D341Med (cell line): ENCODE measurements around the gene DDX60.

Experiments used
- DNase-seq: peaks from one replicate; pipeline ENCODE4 v3.0.0; 2012; ENCODE audit warnings: low spot score

DDX60 gene

DNA sequence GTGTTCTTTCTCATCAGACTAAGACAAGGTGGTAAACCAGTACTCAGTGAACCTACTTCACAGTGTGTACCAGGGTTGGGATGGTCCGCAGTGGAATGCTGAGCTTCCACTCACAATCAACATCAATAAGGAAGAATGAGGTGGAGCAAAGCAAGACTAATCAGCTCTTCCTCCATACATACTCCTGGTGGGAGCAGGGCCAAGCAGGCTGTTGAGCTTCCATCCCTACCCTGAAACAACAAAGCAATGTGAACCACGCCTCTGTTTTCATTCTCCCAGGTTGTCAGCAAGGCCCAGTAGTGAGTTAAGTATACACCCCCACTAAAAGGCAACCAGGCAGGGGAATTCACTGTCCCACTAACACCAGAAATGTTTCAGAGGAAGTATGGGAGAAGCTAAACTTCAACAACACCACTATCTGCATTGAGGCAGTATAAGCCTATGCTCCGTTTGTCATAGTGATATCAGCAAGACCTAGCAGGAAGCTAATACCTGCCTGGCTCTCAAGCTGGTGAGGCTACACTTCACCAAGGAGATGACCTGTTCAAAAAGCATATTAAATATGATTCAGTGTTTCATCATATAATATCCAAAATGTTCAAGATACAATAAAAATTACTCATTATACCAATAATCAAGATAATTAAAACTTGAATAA is 109.5 kb downstream of the DDX60 start:
- DNase-seq: no peak

DNA sequence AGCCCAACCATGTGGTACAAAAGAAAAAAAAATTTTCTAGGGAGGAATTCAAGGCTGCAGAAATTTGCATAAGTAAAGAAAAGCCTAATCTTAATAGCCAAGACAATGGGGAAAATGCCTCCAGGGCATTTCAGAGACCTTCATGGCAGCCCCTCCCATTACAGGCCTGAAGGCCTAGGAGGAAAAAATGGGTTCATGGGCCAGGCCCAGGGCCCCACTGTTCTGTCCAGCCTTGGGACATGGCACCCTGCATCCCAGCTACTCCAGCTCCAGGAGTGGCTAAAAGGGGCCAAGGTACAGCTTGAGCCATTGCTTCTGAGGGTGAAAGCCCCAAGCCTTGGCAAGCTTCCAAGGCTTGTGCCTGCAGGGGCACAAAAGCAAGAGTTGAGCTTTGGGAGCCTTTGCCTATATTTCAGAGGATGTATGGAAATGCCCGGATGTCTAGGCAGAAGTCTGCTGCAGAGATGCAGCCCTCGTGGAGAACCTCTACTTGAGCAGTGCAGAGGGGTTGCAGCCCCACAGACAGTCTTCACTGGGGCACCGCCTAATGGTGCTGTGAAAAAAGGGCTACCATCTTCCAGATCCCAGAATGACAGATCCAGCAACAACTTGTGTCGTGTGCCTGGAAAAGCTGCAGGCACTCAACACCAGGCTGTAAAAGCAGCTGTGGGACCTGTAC is 115.2 kb downstream of the DDX60 start:
- DNase-seq: no peak

DNA sequence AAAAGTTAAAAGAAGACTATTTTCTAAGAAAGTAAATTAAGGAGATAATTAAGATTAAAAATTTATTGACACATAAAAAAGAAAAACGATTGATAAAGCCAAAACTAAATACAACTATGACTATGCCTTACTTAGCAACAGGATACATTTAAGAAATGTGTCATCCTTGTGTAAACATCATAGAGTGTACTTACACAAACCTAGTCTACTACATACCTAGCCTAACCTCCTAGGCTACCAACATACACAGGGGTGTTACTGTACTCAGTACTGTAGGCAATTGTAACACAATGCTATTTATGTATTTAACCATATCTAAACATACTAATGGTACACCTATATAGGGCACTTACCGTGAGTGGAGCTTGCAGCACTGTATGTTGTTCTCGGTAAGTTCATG is 117.9 kb downstream of the DDX60 start:
- no peak for DNase-seq

DNA sequence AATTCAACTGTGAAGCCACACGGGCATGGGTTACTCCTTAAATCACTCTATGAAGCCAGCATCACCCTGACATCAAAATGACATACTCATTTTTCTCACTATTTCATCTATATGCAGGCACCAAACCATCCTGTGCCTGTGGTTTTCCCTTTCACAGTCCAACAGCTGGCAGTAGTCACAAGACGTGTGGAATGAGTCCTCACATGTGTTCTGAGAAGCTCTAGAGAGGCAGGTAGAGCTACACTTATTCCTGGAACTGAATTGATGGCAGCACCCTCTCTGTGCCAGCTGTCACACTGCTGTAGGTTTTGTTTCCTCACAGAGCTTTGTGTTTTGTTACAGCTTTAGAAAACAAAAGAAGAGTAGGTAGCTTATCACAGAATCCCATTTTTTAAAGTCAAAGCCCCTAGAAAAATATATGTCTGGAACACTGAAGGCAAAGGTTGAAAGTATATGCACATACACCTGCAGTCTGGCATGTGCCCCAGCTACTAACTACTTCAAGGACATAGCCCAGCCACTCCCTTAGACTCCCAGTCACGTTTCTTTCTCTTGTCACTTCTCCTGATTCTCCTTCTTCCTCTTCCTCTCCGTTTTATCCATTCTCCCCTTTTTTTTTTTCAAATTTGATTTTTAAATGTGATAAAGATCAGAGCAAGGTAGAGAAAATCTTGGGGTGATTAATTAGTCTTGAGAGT is 119.1 kb downstream of the DDX60 start:
- DNase-seq: no peak

DNA sequence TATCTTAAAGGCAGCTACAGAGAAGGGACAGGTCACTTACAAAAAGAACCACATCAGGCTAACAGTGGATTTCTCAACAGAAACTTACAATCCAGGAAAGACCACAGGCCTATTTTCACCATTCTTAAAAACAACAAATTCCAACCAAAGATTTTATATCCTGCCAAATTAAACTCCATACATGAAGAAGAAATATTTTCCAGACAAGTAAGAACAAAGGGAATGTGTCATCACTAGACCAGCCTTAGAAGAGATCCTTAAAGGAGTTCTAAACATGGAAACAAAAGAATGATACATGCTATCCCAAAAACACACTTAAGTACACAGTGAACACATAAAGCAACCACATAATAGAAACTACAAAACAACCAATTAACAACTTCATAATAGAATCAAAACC is 120.6 kb downstream of the DDX60 start:
- no peak for DNase-seq

DNA sequence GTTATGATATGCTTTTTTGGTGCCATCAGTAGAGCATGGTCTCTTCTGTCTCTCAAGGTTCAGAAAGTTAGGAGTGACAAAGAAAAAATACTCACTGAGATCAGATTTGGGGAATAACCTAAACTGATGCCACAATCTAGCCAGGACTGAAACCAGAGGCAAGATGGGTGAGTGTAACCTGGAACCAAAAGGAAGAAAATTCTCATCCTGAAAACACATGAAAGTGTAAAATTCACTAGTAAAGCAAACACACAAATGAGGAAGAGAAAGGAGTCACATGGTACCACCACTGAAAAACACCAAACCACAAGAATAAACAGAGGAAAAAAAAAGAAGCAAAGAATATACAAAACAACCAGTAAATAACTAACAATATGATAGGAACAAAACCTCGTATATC is 129.8 kb downstream of the DDX60 start:
- DNase-seq: no peak

DNA sequence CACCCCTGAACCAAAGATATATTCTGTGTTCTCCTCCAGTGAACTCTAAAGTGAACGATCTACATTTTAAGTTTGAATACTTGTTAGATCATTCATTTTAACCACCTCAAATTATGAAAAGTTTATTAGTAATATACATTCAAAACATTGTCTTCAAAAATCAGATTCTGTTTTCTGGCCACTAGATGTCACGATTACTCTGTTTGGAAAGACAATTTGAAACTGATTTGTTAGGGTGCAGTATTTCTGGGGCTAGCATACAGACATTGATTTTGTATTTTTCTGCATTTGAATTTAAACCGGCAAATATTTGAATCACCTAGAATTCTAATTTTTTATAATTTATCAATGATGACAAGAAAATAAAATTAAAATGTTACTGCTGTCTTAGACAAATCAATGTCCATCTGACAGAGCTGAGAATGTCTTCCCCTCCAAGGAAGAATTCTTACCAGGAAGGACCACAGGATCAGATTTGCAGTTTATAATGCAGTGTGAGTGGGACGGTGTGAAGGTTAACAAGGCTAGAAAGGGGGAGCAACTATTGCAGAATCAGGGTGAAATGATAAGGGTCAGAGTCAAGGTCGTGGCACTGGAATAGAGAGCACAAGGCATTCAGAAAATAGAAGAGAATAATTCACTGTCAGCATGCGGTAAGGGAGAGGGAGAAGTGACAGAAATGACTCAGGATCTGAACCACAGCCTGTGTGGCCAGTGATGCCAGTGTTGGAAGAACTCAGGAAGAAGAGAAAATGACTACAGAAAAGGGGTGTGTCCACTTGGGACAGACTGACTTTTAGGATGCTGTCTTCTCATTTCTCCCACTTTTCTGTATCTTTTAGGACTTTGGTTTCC is 134.6 kb downstream of the DDX60 start:
- DNase-seq: no peak

DNA sequence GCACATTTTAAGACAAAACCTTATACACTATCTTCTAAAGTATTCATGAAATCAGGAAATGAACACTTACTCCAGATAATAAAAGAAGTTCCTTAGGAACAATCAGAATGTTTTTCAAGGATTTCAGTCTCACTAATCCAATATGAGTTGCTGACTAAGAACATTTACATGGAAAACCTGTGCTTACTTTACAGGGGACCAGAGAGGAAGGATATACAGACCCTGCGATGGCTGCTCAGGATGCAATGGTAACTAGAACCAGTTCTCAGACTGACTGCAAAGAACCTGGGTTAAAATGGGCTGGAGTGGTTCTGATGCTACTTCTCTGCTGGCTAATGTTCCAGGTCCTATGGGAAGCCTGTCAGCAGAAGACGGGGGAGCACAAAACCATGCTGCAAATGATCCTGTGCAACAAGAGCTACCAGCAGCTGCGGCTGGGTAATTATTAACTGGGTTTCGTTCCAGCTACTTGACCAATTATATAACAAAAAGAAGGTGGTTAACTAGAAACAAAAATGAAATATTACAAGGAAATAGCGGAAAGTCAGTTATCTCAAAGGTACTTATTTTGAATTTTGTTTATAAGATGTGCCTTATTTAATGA is 140.9 kb downstream of the DDX60 start:
- DNase-seq: no peak

DNA sequence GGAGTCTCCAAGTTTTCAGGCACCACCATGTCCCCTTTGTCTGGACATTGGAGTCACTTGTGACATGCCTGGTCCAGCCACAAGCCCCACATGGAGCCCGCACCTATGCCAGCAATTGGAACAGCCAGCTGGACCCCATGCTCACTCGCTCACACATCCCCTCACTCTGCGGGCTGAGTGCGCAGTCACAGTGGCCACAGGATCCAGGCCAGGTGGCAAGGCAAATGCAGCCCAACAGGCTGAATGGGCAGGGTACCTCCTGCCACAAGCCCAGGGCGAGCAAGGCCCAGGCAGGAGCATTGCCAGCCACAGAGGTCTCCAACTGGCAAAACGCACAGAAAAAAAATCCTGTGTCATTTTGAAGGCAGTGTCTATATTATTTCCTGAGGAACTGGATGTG is 144.2 kb downstream of the DDX60 start:
- no peak for DNase-seq

DNA sequence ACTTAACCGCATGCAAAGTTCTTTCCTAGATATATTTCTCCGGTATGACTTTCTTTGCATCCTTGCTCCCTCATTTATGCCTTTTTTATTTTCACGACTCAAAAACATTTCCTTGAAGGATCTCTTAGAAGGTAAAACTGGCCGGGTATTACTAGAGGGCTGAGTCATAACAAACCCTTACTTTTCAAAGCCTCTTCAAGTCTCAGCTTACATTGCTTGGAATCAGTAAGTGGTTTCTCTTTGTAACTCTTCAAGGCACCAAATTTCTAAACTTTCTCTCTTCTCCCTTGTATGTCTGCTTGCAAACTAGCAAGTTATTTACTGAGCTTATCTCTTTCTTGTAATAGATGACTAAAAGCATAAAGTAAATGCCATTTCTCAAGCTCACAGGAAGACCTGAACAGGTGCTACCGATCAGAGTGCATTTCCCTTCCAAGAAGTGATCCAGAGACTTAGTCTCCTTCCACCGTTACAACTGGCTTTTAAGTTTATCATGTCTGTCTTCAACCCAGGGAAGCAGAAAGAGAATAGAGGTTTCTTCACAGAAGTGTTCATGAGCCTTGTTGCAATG is 150.8 kb downstream of the DDX60 start:
- no peak for DNase-seq
